Measurements from ENCODE around the gene QPCTL.
"Not testable (repeated sequence)": the region's sequence is repeated elsewhere in the genome, so short reads cannot be mapped to it uniquely, and the experiment has no call there.

Gene QPCTL

GRCh38 chr19:45677351-45678230 lies 14.9 kb upstream of the QPCTL start:
- no peak for DNase-seq

GRCh38 chr19:45681391-45682015 lies 11.0 kb upstream of the QPCTL start:
- DNase-seq, result peak; percentile 46

GRCh38 chr19:45682117-45682516 lies 10.3 kb upstream of the QPCTL start:
- DNase-seq, result no peak

- no peak for DNase-seq
Observed at GRCh38 chr19:45682908-45683307, 9.6 kb upstream of the QPCTL start.

- DNase-seq, result not testable (repeated sequence)
Observed at GRCh38 chr19:45685045-45685444, 7.4 kb upstream of the QPCTL start.

GRCh38 chr19:45687599-45687998 lies 4.9 kb upstream of the QPCTL start:
- no peak for DNase-seq

- DNase-seq, result peak; percentile 91
Observed at GRCh38 chr19:45691516-45692186, 815 bp upstream of the QPCTL start, which contains the start of gene SNRPD2. SNRPD2 (minus strand) TSS chr19:45691953; CDS start chr19:45691888, 65 bp downstream.

- DNase-seq, result no peak
Observed at GRCh38 chr19:45693106-45693788, 781 bp downstream of the QPCTL start.

GRCh38 chr19:45701676-45702075 lies 9.2 kb downstream of the QPCTL start:
- no peak for DNase-seq

- DNase-seq, result no peak
Observed at GRCh38 chr19:45705115-45705514, 12.6 kb downstream of the QPCTL start.

- DNase-seq, result no peak
Observed at GRCh38 chr19:45705710-45706415, 13.4 kb downstream of the QPCTL start.

GRCh38 chr19:45710356-45711130 lies 18.1 kb downstream of the QPCTL start:
- no peak for DNase-seq

- no peak for DNase-seq
Observed at GRCh38 chr19:45711851-45712698, 19.6 kb downstream of the QPCTL start.

GRCh38 chr19:45712699-45713067 lies 20.2 kb downstream of the QPCTL start:
- DNase-seq, result no peak

GRCh38 chr19:45713141-45713540 lies 20.7 kb downstream of the QPCTL start:
- DNase-seq, result no peak

- DNase-seq, result no peak
Observed at GRCh38 chr19:45715139-45715538, 22.7 kb downstream of the QPCTL start.

- DNase-seq, result no peak
Observed at GRCh38 chr19:45716359-45717130, 24.1 kb downstream of the QPCTL start.

- peak; percentile 94 for DNase-seq
Observed at GRCh38 chr19:45717131-45717982, 24.9 kb downstream of the QPCTL start.

Data from SHP77 treated with DMSO at 0.1 percent for 48 hours (cell line).